Epithelial cell of esophagus (primary cell): ENCODE data around the gene LIMCH1.
A peak's percentile ranks its signal among the peaks of the same experiment; 100 is the strongest.

ENCODE experiments used
- DNase-seq: peaks from one replicate; pipeline ENCODE4 v3.0.0; 2010; ENCODE audit warnings: low read depth
- H3K4me3 ChIP-seq: 2 replicates; pipeline ENCODE4 v1.5.1; 2011; ENCODE audit warnings: mild to moderate bottlenecking, low read length, control low read depth
- CTCF ChIP-seq: IDR thresholded peaks from 2 replicates; pipeline ENCODE4 v1.5.1; 2011; ENCODE audit warnings: low read depth, mild to moderate bottlenecking, low read length, control low read depth, inconsistent platforms; ENCODE audit not compliant: insufficient read depth; ENCODE audit errors: missing control alignments

Gene LIMCH1

GRCh38 chr4:41610474-41610873 is 72.5 kb downstream of the LIMCH1 start:
- no peak for TF ChIP-seq CTCF
- no peak for DNase-seq
- H3K4me3 ChIP-seq = no peak overlapping the region

- H3K4me3 ChIP-seq = no peak overlapping the region
- TF ChIP-seq CTCF = no peak
- DNase-seq = peak; percentile 33
Observed at GRCh38 chr4:41611124-41611838, 73.3 kb downstream of the LIMCH1 start.

- DNase-seq = peak; percentile 82
- TF ChIP-seq CTCF = no peak
- H3K4me3 ChIP-seq = no peak overlapping the region
Observed at GRCh38 chr4:41611881-41612871, 74.2 kb downstream of the LIMCH1 start.

DNA sequence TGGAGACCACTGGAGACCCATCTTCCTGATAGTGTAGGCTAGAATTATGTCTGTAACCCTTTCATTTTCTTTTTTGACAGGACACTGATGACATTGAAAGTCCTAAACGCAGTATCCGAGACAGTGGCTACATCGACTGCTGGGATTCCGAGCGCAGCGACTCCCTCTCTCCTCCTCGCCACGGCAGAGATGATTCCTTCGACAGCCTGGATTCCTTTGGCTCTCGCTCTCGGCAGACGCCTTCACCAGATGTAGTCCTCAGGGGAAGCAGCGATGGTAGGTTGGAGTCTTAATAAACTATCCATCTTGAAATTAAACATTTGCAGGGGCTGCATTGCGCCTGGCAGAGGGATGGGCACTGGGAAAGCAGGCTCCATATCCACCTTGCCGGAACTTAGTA is 75.4 kb downstream of the LIMCH1 start:
- no peak overlapping the region for H3K4me3 ChIP-seq
- no peak for DNase-seq

GRCh38 chr4:41613821-41614220 is 75.9 kb downstream of the LIMCH1 start:
- no peak for TF ChIP-seq CTCF
- H3K4me3 ChIP-seq = no peak overlapping the region
- no peak for DNase-seq

More for the DNA sequence above, 75.4 kb downstream of the LIMCH1 start:
- TF ChIP-seq CTCF = no peak

DNA sequence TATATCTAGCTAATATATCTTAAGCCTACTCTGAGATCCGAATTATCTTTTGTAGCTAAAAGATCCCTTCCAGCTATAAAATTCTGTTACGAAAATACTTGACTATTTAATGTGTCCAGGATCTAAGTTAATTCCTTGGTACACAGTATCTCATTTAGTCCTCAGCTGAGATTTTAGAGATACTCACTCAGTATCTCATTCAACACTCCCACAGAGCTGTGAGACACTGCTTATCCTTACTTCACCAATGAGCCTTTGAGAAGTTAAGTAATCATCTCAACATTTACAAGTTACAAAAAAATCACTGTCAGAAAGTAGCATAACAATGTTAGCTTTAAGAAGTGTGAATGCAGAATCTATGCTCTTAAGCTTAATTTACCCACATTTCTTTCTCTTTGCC is 76.6 kb downstream of the LIMCH1 start:
- H3K4me3 ChIP-seq = no peak overlapping the region
- DNase-seq = no peak
- no peak for TF ChIP-seq CTCF

DNA sequence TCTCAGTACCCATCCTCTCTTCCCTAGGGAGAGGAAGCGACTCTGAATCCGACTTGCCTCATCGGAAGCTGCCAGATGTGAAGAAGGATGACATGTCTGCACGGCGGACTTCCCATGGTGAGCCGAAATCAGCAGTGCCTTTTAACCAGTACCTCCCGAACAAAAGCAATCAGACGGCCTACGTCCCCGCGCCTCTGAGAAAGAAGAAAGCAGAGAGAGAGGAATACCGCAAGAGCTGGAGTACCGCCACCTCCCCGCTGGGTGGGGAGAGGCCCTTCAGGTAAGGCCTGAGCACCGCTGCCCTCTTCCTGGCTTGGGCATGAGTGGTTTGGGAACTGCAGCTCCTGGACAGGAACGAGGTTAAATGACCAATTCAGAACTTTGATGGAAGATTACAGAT is 81.2 kb downstream of the LIMCH1 start:
- no peak overlapping the region for H3K4me3 ChIP-seq
- DNase-seq = no peak
- TF ChIP-seq CTCF = no peak
